Measurements from ENCODE around the gene CYP24A1.

The CYP24A1 gene

DNA sequence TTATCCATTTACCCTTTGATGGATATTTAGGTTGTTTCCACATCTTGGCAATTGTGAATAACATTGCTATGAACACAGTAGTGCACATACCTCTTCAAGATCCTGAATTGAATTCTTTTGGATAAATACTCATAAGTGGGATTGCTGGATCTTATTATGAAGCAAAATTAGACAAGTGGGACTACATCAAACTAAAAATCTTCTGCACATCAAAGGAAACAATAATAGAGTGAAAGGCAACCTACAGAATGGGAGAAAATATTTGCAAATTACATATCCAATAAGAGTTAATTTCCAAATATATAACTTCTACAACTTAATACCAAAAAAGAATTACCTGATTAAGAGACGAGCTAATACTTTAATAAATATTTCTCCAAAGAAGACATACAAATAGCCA, 65.0 kb downstream of the CYP24A1 start:
- POLR2A ChIA-PET = no interaction called here
- no peak overlapping the region for H3K4me3 ChIP-seq (ENCODE audit: low read depth, low read length)
- DNase-seq (ENCODE audit: low read depth, low spot score) = no peak
- TF ChIP-seq, protein P1, sequence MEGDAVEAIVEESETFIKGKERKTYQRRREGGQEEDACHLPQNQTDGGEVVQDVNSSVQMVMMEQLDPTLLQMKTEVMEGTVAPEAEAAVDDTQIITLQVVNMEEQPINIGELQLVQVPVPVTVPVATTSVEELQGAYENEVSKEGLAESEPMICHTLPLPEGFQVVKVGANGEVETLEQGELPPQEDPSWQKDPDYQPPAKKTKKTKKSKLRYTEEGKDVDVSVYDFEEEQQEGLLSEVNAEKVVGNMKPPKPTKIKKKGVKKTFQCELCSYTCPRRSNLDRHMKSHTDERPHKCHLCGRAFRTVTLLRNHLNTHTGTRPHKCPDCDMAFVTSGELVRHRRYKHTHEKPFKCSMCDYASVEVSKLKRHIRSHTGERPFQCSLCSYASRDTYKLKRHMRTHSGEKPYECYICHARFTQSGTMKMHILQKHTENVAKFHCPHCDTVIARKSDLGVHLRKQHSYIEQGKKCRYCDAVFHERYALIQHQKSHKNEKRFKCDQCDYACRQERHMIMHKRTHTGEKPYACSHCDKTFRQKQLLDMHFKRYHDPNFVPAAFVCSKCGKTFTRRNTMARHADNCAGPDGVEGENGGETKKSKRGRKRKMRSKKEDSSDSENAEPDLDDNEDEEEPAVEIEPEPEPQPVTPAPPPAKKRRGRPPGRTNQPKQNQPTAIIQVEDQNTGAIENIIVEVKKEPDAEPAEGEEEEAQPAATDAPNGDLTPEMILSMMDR (IDR thresholded peaks at IDR 0.05; ENCODE audit: insufficient read depth, low read length, missing control alignments) = no peak
- CTCF ChIA-PET = interaction anchor here (1.8 to 23.9 kb wide), 4 partner anchors 8 to 97 kb away, joined by 6 to 1179 read pairs (median 18); partner anchors contain the start of gene PFDN4

DNA sequence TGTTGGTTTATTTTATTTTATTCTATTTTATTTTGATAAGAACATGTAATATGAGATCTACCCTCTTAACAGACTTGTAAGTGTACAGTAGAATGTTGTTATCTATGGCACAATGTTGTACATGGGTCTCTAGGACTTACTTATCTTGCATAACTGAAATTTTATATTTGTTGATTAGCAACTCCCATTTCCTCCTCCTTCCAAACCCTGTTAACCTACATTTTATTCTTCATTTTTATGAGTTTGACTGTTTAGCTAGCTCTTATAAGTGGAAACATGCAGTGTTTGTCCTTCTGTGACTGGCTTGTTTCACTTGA, 65.5 kb downstream of the CYP24A1 start:
- ChIA-PET POLR2A (no interaction called here), CTCF (interaction anchor here (23.9 kb wide), 1 partner anchor 98 kb away, joined by 1179 read pairs; the partner anchor contains the start of gene PFDN4)
- no peak for DNase-seq (ENCODE audit: low read depth, low spot score)
- TF ChIP-seq, protein P1 (IDR thresholded peaks at IDR 0.05; ENCODE audit: insufficient read depth, low read length, missing control alignments) = no peak
- H3K4me3 ChIP-seq (ENCODE audit: low read depth, low read length) = no peak overlapping the region

DNA sequence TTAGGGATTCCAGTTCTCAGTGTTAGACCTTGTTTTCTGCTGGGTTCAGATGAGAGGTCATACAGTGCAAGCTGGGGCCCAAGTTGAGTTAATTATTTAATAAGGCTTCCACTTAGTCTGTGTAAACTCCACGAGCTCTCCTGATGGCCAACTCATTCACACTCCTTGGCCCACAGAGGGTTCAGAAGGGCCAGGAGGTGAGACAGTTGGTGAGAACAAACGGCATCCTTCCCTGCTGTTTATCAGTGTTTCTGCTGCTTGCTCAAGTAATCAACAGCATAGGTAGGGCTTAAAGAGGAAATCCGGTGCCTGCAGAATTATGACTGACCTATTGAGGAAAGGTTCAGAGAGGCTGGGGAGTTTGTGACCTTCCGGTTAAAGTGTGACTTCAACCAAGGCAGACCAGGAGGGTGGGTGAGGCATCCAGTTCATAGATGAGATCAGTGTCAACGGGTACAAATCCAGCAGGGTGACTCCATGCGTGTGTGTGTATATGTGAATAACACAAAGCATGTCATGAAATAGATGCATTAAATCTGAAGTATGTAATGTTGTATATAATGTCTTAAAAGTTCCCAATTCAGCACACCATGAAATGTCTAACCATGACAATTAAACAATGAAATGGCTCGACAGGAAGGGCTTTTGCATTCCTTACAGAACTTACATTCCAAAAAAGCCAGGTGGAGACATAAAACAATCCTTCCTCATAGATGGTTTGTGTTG, 66.0 kb downstream of the CYP24A1 start:
- ChIA-PET POLR2A (no interaction called here), CTCF (interaction anchor here (1.4 to 23.9 kb wide), 5 partner anchors 8 to 98 kb away, joined by 7 to 1179 read pairs (median 76); partner anchors contain the start of gene PFDN4)
- no peak overlapping the region for H3K4me3 ChIP-seq (ENCODE audit: low read depth, low read length)
- DNase-seq (ENCODE audit: low read depth, low spot score) = no peak
- TF ChIP-seq, protein P1 (IDR thresholded peaks at IDR 0.05; ENCODE audit: insufficient read depth, low read length, missing control alignments) = no peak

DNA sequence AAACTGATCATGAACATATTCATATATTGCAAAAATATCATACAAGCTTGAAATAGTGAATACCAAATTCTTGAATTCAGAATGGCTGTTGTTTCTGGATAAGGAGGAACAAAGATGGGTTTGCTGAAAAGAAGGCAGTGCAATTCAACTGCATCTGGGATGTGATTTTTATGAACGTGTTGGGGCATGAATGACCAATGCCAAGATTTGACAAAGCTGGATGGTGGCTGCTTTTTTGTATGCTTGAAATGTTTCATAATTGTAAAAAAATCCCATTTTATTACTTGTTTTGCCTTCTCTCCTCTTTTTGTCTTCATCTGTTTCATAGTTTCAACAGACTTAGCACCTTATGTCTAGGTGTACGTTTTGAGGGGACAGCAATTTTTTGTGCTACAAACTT, 66.6 kb downstream of the CYP24A1 start:
- CTCF ChIA-PET = interaction anchor here (1.4 to 23.9 kb wide), 5 partner anchors 9 to 99 kb away, joined by 7 to 1179 read pairs (median 76); partner anchors contain the start of gene PFDN4
- POLR2A ChIA-PET = no interaction called here
- no peak for DNase-seq (ENCODE audit: low read depth, low spot score)
- TF ChIP-seq, protein P1 (IDR thresholded peaks at IDR 0.05; ENCODE audit: insufficient read depth, low read length, missing control alignments) = no peak
- no peak overlapping the region for H3K4me3 ChIP-seq (ENCODE audit: low read depth, low read length)

DNA sequence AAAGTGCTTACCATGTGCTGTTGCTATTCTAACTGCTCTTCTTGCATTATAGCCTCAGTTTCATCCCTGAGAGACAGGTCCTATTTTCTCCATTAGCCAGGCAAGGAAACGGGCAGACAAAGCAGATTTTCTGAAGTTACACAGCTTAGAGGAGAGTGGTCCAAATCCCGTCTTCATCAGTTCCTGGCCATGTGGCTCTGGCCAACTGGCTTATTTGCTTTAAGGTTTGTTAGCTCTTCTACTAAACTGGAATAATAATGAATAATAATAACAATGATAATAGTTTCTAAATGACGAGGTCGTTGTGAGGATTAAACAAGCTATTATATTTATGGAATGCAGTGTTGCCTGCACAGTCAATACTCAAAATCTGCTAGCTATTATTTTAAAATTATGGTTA, 67.6 kb downstream of the CYP24A1 start:
- TF ChIP-seq, protein P1 (IDR thresholded peaks at IDR 0.05; ENCODE audit: insufficient read depth, low read length, missing control alignments) = no peak
- H3K4me3 ChIP-seq (ENCODE audit: low read depth, low read length) = no peak overlapping the region
- ChIA-PET POLR2A (no interaction called here), CTCF (interaction anchor here (0.7 to 23.9 kb wide), 12 partner anchors 10 to 113 kb away, joined by 3 to 1179 read pairs (median 20); partner anchors contain the start of gene PFDN4)
- DNase-seq (ENCODE audit: low read depth, low spot score) = no peak

DNA sequence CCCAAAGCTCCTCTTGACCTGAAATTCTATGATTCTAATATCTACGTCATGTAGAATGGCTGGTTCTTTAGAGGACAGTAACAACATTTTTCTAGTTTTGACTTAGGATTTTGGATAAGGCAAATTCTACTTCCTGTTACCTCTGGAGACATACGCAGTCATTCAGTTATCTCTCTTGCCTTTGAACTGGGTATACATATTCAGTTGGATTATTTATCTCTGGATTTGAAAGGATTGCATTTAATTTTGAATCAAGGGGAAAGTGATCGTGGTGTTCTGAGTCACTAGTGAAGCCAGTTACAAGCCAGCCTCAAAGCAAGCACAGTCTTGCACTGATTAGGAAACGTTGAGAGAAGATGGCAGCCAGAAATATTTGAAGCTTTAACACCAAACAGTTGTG, 68.1 kb downstream of the CYP24A1 start:
- H3K4me3 ChIP-seq (ENCODE audit: low read depth, low read length) = no peak overlapping the region
- ChIA-PET POLR2A (no interaction called here), CTCF (interaction anchor here (0.6 to 23.9 kb wide), 18 partner anchors 10 to 546 kb away, joined by 3 to 1179 read pairs (median 6); partner anchors contain the start of gene PFDN4)
- TF ChIP-seq, protein P1 (IDR thresholded peaks at IDR 0.05; ENCODE audit: insufficient read depth, low read length, missing control alignments) = no peak
- no peak for DNase-seq (ENCODE audit: low read depth, low spot score)
